ENCODE results near the gene ZNF230.

ZNF230 gene

GRCh38 chr19:43997631-43998290 lies 5.0 kb upstream of the ZNF230 start:
- 0 out of 2 replicates have a peak, but pooled peaks have one; percentile 13 for TF ChIP-seq PRDM1 (tag by site-specific recombination; IDR thresholded peaks at IDR 0.05)
- no peak for TF ChIP-seq ZNF239 (tag by site-specific recombination; IDR thresholded peaks at IDR 0.05)
- peaks cover 51 to 53% of the 10 kb centered on the region in 2 experiments for H3K36me3 ChIP-seq (ENCODE audit: control insufficient read depth in 2 of 2, insufficient read depth in 1 of 2, low read length in 2 of 2)
- peaks cover 5% of the 10 kb centered on the region for H3K4me1 ChIP-seq (ENCODE audit: control insufficient read depth, insufficient read depth, low read length)
- H3K4me3 ChIP-seq (ENCODE audit: low read depth, low read length), result no peak overlapping the region
- H3K9me3 ChIP-seq (ENCODE audit: control insufficient read depth, insufficient read depth, low read depth, low read length), result peaks cover 13% of the 10 kb centered on the region
- CTCF ChIA-PET, result no interaction called here
- H3K27ac ChIP-seq (ENCODE audit: extremely low read depth, low read depth, low read length), result no peak overlapping the region
- POLR2A ChIA-PET, result no interaction called here

- TF ChIP-seq ZFP41 (tag by site-specific recombination; IDR thresholded peaks at IDR 0.05; ENCODE audit: borderline replicate concordance) (no peak), ZNF692 (tag by site-specific recombination; IDR thresholded peaks at IDR 0.05) (peak; percentile 100), ZNF366 (tag by site-specific recombination; conservative IDR thresholded peaks at IDR 0.05) (0 out of 2 replicates have a peak, but pooled peaks have one; percentile 11), ZNF37A (tag by site-specific recombination; IDR thresholded peaks at IDR 0.05) (no peak), PATZ1 (tag by site-specific recombination; IDR thresholded peaks at IDR 0.05) (peak; percentile 19; the same call in 1 of the 2 replicates), ZNF341 (tag by site-specific recombination; IDR thresholded peaks at IDR 0.05; ENCODE audit: low read depth) (0 out of 2 replicates have a peak, but pooled peaks have one; percentile 12), ZNF555 (tag by site-specific recombination; conservative IDR thresholded peaks at IDR 0.05) (no peak), ZNF404 (tag by site-specific recombination; IDR thresholded peaks at IDR 0.05) (peak; percentile 9; the same call in 1 of the 2 replicates), ZFP69B (tag by site-specific recombination; IDR thresholded peaks at IDR 0.05) (peak; percentile 99), ZNF624 (tag by site-specific recombination; IDR thresholded peaks at IDR 0.05) (no peak), ZNF776 (tag by site-specific recombination; IDR thresholded peaks at IDR 0.05; ENCODE audit: borderline replicate concordance) (no peak), KLF1 (tag by site-specific recombination; IDR thresholded peaks at IDR 0.05) (no peak), ZNF449 (tag by site-specific recombination; IDR thresholded peaks at IDR 0.05) (no peak), ZNF704 (tag by site-specific recombination; IDR thresholded peaks at IDR 0.05) (no peak)
- peaks cover 10% of the 10 kb centered on the region for H3K4me1 ChIP-seq (ENCODE audit: control insufficient read depth, insufficient read depth, low read length)
- H3K27ac ChIP-seq (ENCODE audit: extremely low read depth, low read depth, low read length), result peak overlapping the region; percentile 55
- peaks cover 16 to 38% of the 10 kb centered on the region in 2 experiments for H3K36me3 ChIP-seq (ENCODE audit: control insufficient read depth in 2 of 2, insufficient read depth in 1 of 2, low read length in 2 of 2)
- CTCF ChIA-PET, result interaction anchor here (1.4 kb wide), 1 partner anchor 162 kb away, joined by 3 read pairs; the partner anchor contains the start of gene ZNF226
- peak overlapping the region; percentile 46 for H3K4me3 ChIP-seq (ENCODE audit: low read depth, low read length)
- POLR2A ChIA-PET, result interaction anchor here (0.8 to 3.8 kb wide), 6 partner anchors 17 to 163 kb away, joined by 3 to 17 read pairs (median 6); partner anchors contain the start of genes ZNF223, ZNF225, ZNF226 and ZNF45
- H3K9me3 ChIP-seq (ENCODE audit: control insufficient read depth, insufficient read depth, low read depth, low read length), result peaks cover 11% of the 10 kb centered on the region
These were observed 568 bp upstream of the ZNF230 start for GRCh38 chr19:44002212-44002565.
